HEK293 (cell line): ENCODE results near the gene LEP.

Experiments
- CTCF ChIP-seq: fragments of 450-650 bp; formaldehyde crosslinking; IDR thresholded peaks from 2 replicates; pipeline ENCODE4 v1.5.1; 2016; ENCODE audit warnings: missing biosample characterization, missing genetic modification characterization
- PRDM10 ChIP-seq: fragments of 450-650 bp; formaldehyde crosslinking; IDR thresholded peaks from 2 replicates; pipeline ENCODE4 v1.5.1; 2016; ENCODE audit warnings: missing biosample characterization, missing genetic modification characterization
- PRDM4 ChIP-seq: fragments of 450-650 bp; formaldehyde crosslinking; IDR thresholded peaks from 2 replicates; pipeline ENCODE4 v1.5.1; 2017; ENCODE audit warnings: missing biosample characterization, missing genetic modification characterization
- REST ChIP-seq: fragments of 450-650 bp; formaldehyde crosslinking; IDR thresholded peaks from 2 replicates; pipeline ENCODE4 v1.5.1; 2016; ENCODE audit warnings: missing biosample characterization, missing genetic modification characterization
- TCF7L2 ChIP-seq: IDR thresholded peaks from 2 replicates; pipeline ENCODE4 v1.6.1; 2011; ENCODE audit warnings: low read depth, mild to moderate bottlenecking, inconsistent platforms, low read length, moderate library complexity, borderline replicate concordance
- YY1 ChIP-seq: fragments of 450-650 bp; formaldehyde crosslinking; IDR thresholded peaks from 2 replicates; pipeline ENCODE4 v1.5.1; 2018; ENCODE audit warnings: missing biosample characterization, missing genetic modification characterization
- ZBTB7A ChIP-seq: fragments of 450-650 bp; formaldehyde crosslinking; IDR thresholded peaks from 2 replicates; pipeline ENCODE4 v1.5.1; 2016; ENCODE audit warnings: low read depth, missing biosample characterization, missing genetic modification characterization
- ZNF26 ChIP-seq: fragments of 450-650 bp; formaldehyde crosslinking; IDR thresholded peaks from 2 replicates; pipeline ENCODE4 v1.5.1; 2016; ENCODE audit warnings: missing biosample characterization, missing genetic modification characterization
- ZNF335 ChIP-seq: fragments of 450-650 bp; formaldehyde crosslinking; conservative IDR thresholded peaks from 2 replicates; pipeline ENCODE4 v1.5.1; 2016; ENCODE audit warnings: missing biosample characterization, missing genetic modification characterization
- ZNF398 ChIP-seq: fragments of 450-650 bp; formaldehyde crosslinking; IDR thresholded peaks from 2 replicates; pipeline ENCODE4 v1.5.1; 2017; ENCODE audit warnings: missing biosample characterization, missing genetic modification characterization
- ZNF423 ChIP-seq: fragments of 450-650 bp; formaldehyde crosslinking; IDR thresholded peaks from 2 replicates; pipeline ENCODE4 v1.5.1; 2016; ENCODE audit warnings: missing biosample characterization, missing genetic modification characterization
- ZNF521 ChIP-seq: fragments of 450-650 bp; formaldehyde crosslinking; IDR thresholded peaks from 2 replicates; pipeline ENCODE4 v1.5.1; 2017; ENCODE audit warnings: missing biosample characterization, mild to moderate bottlenecking, missing genetic modification characterization
- ZNF580 ChIP-seq: fragments of 450-650 bp; formaldehyde crosslinking; IDR thresholded peaks from 2 replicates; pipeline ENCODE4 v1.5.1; 2016; ENCODE audit warnings: missing biosample characterization, missing genetic modification characterization

- TF ChIP-seq CTCF (tag by site-specific recombination) (no peak), ZNF580 (tag by site-specific recombination) (no peak), TCF7L2 (no peak), PRDM10 (tag by site-specific recombination) (no peak), REST (tag by site-specific recombination) (no peak), YY1 (tag by site-specific recombination) (no peak), ZNF335 (tag by site-specific recombination) (no peak), ZNF398 (tag by site-specific recombination) (no peak), ZNF521 (tag by site-specific recombination) (no peak), PRDM4 (tag by site-specific recombination) (no peak), ZNF423 (tag by site-specific recombination) (no peak), ZNF26 (tag by site-specific recombination) (no peak), ZBTB7A (tag by site-specific recombination) (no peak)
These were observed 37.3 kb downstream of the LEP start for GRCh38 chr7:128278366-128278765.
